Astrocyte (in vitro differentiated cells and primary cell): ENCODE data around the gene SGPL1. TPM values are rescaled to one million over a fixed set of nuclear protein-coding genes. Genes with fewer than 3 reads are reported as not detected.

ENCODE experiments used
- DNase-seq: peaks from one replicate; pipeline ENCODE4 v3.0.0-alpha.2; 2010; ENCODE audit warnings: low read depth
- FAIRE-seq: peaks from 2 replicates; lab custom pipeline; 2011; peaks lifted over from hg19 to GRCh38; lab: Jason Lieb, UNC
- H2AFZ ChIP-seq: 2 replicates; pipeline ENCODE4 v1.6.0; 2012; ENCODE audit warnings: low read depth, low read length, inconsistent platforms
- H3K27ac ChIP-seq: 2 replicates; pipeline ENCODE4 v1.5.1; 2011; ENCODE audit warnings: low read depth, low read length, inconsistent platforms
- H3K27me3 ChIP-seq: 2 replicates; pipeline ENCODE4 v1.6.0; 2011; ENCODE audit warnings: low read length, inconsistent platforms; ENCODE audit not compliant: insufficient read depth
- H3K36me3 ChIP-seq: 2 replicates; pipeline ENCODE4 v1.5.1; 2011; ENCODE audit warnings: low read length, inconsistent platforms; ENCODE audit not compliant: insufficient read depth
- H3K4me1 ChIP-seq: 2 replicates; pipeline ENCODE4 v1.5.1; 2011; ENCODE audit warnings: low read length, inconsistent platforms; ENCODE audit not compliant: insufficient read depth
- H3K4me2 ChIP-seq: 2 replicates; pipeline ENCODE4 v1.6.0; 2012; ENCODE audit warnings: low read length, inconsistent platforms
- H3K4me3 ChIP-seq: 2 replicates; pipeline ENCODE4 v1.5.1; 2011; ENCODE audit warnings: low read depth, mild to moderate bottlenecking, low read length, inconsistent platforms; ENCODE audit not compliant: insufficient read depth
- H3K79me2 ChIP-seq: 2 replicates; pipeline ENCODE4 v1.6.0; 2012; ENCODE audit warnings: mild to moderate bottlenecking, low read length, inconsistent platforms; ENCODE audit not compliant: insufficient read depth
- H3K9ac ChIP-seq: 2 replicates; pipeline ENCODE4 v1.6.0; 2012; ENCODE audit warnings: mild to moderate bottlenecking, low read length, inconsistent platforms
- H3K9me3 ChIP-seq: 2 replicates; pipeline ENCODE4 v1.5.1; 2012; ENCODE audit warnings: low read depth, mild to moderate bottlenecking, low read length, inconsistent platforms; ENCODE audit not compliant: insufficient read depth
- H4K20me1 ChIP-seq: 2 replicates; pipeline ENCODE4 v1.6.0; 2012; ENCODE audit warnings: low read length, inconsistent platforms; ENCODE audit not compliant: insufficient read depth
- H3K27ac Mint-ChIP-seq: one replicate; pipeline ENCODE4 v1.8.0; 2021; ENCODE audit warnings: mild to moderate bottlenecking, mixed read lengths; ENCODE audit not compliant: unreplicated experiment
- H3K27me3 Mint-ChIP-seq: one replicate; pipeline ENCODE4 v1.8.0; 2021; ENCODE audit warnings: low read depth, mixed read lengths; ENCODE audit not compliant: unreplicated experiment
- H3K36me3 Mint-ChIP-seq: one replicate; pipeline ENCODE4 v1.8.0; 2021; ENCODE audit warnings: low read depth, mixed read lengths; ENCODE audit not compliant: unreplicated experiment
- H3K4me1 Mint-ChIP-seq: one replicate; pipeline ENCODE4 v1.8.0; 2021; ENCODE audit warnings: low read depth, mixed read lengths; ENCODE audit not compliant: unreplicated experiment
- H3K4me3 Mint-ChIP-seq: one replicate; pipeline ENCODE4 v1.8.0; 2021; ENCODE audit warnings: mild to moderate bottlenecking, moderate library complexity, mixed read lengths; ENCODE audit not compliant: unreplicated experiment
- H3K9me3 Mint-ChIP-seq: one replicate; pipeline ENCODE4 v1.8.0; 2021; ENCODE audit warnings: mild to moderate bottlenecking, mixed read lengths; ENCODE audit not compliant: unreplicated experiment
- EZH2 ChIP-seq: IDR thresholded peaks from 2 replicates; pipeline ENCODE4 v1.6.1; 2012; ENCODE audit warnings: mild to moderate bottlenecking, low read length, inconsistent platforms; ENCODE audit not compliant: insufficient read depth
- total RNA-seq: library from RNA; stranded (reverse); gene quantifications from 2 replicates; pipeline ENCODE4 v1.2.1, GENCODE V29; 2021
- TF ChIP-seq, protein P1 (sequence below): IDR thresholded peaks from 2 replicates; pipeline ENCODE4 v1.5.1; 2011; ENCODE audit warnings: low read depth, mild to moderate bottlenecking, inconsistent platforms, low read length, moderate library complexity; ENCODE audit not compliant: insufficient read depth

Gene SGPL1
- total RNA-seq, 1 donor from 2014 or later = 101 TPM

- Histone ChIP-seq H3K36me3 (no peaks in the 10 kb centered on the region), H3K9me3 (no peaks in the 10 kb centered on the region), H3K4me1 (no peaks in the 10 kb centered on the region), H3K9ac (no peak overlapping the region), H4K20me1 (no peaks in the 10 kb centered on the region), H3K79me2 (no peaks in the 10 kb centered on the region), H3K27ac (no peak overlapping the region), H2AFZ (no peak overlapping the region), H3K27me3 (peaks cover 8% of the 10 kb centered on the region), H3K4me2 (no peak overlapping the region), H3K4me3 (no peak overlapping the region)
- Mint-ChIP-seq H3K27ac (no peak overlapping the region), H3K4me3 (no peak overlapping the region), H3K27me3 (peaks cover 59% of the 10 kb centered on the region), H3K4me1 (peaks cover 5% of the 10 kb centered on the region), H3K9me3 (no peaks in the 10 kb centered on the region), H3K36me3 (peaks cover 2% of the 10 kb centered on the region)
- TF ChIP-seq, protein P1, sequence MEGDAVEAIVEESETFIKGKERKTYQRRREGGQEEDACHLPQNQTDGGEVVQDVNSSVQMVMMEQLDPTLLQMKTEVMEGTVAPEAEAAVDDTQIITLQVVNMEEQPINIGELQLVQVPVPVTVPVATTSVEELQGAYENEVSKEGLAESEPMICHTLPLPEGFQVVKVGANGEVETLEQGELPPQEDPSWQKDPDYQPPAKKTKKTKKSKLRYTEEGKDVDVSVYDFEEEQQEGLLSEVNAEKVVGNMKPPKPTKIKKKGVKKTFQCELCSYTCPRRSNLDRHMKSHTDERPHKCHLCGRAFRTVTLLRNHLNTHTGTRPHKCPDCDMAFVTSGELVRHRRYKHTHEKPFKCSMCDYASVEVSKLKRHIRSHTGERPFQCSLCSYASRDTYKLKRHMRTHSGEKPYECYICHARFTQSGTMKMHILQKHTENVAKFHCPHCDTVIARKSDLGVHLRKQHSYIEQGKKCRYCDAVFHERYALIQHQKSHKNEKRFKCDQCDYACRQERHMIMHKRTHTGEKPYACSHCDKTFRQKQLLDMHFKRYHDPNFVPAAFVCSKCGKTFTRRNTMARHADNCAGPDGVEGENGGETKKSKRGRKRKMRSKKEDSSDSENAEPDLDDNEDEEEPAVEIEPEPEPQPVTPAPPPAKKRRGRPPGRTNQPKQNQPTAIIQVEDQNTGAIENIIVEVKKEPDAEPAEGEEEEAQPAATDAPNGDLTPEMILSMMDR = no peak
- TF ChIP-seq EZH2 = no peak
- no peak for DNase-seq
- no peak for FAIRE-seq
Measured at GRCh38 chr10:70907637-70908405, 92.1 kb downstream of the SGPL1 start.

GRCh38 chr10:70908406-70909296, 92.9 kb downstream of the SGPL1 start:
- no peak overlapping the region for H3K4me3 Mint-ChIP-seq
- no peaks in the 10 kb centered on the region for H3K9me3 ChIP-seq

More at GRCh38 chr10:70908406-70909296, 92.9 kb downstream of the SGPL1 start:
- Mint-ChIP-seq H3K9me3 (no peaks in the 10 kb centered on the region), H3K4me1 (peaks cover 5% of the 10 kb centered on the region), H3K27ac (no peak overlapping the region), H3K27me3 (peaks cover 65% of the 10 kb centered on the region), H3K36me3 (peaks cover 2% of the 10 kb centered on the region)
- no peak overlapping the region for H3K27ac ChIP-seq
- DNase-seq = no peak
- FAIRE-seq = no peak
- no peak overlapping the region for H2AFZ ChIP-seq
- H3K27me3 ChIP-seq = peaks cover 11% of the 10 kb centered on the region
- no peak overlapping the region for H3K4me2 ChIP-seq
- no peaks in the 10 kb centered on the region for H3K79me2 ChIP-seq
- no peaks in the 10 kb centered on the region for H3K4me1 ChIP-seq
- H3K36me3 ChIP-seq = no peaks in the 10 kb centered on the region
- H3K9ac ChIP-seq = no peak overlapping the region
- no peak overlapping the region for H3K4me3 ChIP-seq
- TF ChIP-seq EZH2 = no peak
- TF ChIP-seq, protein P1 = no peak
- H4K20me1 ChIP-seq = no peaks in the 10 kb centered on the region
